ENCODE results near the gene LRCH3.

The LRCH3 gene

GRCh38 chr3:197855571-197855970 is 64.5 kb downstream of the LRCH3 start:
- no peaks in the 10 kb centered on the region for H3K9me2 ChIP-seq (replicated peaks; ENCODE audit: control insufficient read depth, low read length)
- no peaks in the 10 kb centered on the region for H4K20me1 ChIP-seq (ENCODE audit: control insufficient read depth, insufficient read depth, low read depth, low read length)
- no peaks in the 10 kb centered on the region for H3K27me3 ChIP-seq (ENCODE audit: control insufficient read depth, low read length)
- no peak for TF ChIP-seq CTCF (IDR thresholded peaks at IDR 0.05; ENCODE audit: low read depth, low read length, poor library complexity, severe bottlenecking)
- TF ChIP-seq EZH2phosphoT487 (IDR thresholded peaks at IDR 0.05; ENCODE audit: borderline replicate concordance, low read length): no peak
- H3K27ac ChIP-seq (ENCODE audit: low read depth, low read length): no peak overlapping the region
- no peak overlapping the region for H3K4me2 ChIP-seq (ENCODE audit: low read length)
- H3K79me2 ChIP-seq (ENCODE audit: control insufficient read depth, low read length): no peaks in the 10 kb centered on the region
- peaks cover 46% of the 10 kb centered on the region for H3K36me3 ChIP-seq (ENCODE audit: control insufficient read depth, low read length)
- H3F3A ChIP-seq (ENCODE audit: control insufficient read depth, insufficient read depth): no peaks in the 10 kb centered on the region
- H3K4me3 ChIP-seq (ENCODE audit: low read length): no peak overlapping the region
- no peaks in the 10 kb centered on the region for H3K9me3 ChIP-seq (ENCODE audit: control insufficient read depth, insufficient read depth, low read length)
- H3K4me1 ChIP-seq (ENCODE audit: control insufficient read depth, low read length): no peaks in the 10 kb centered on the region

- Histone ChIP-seq H3K9me3 (ENCODE audit: control insufficient read depth, insufficient read depth, low read length) (no peaks in the 10 kb centered on the region), H3K27me3 (ENCODE audit: control insufficient read depth, low read length) (no peaks in the 10 kb centered on the region), H4K20me1 (ENCODE audit: control insufficient read depth, insufficient read depth, low read depth, low read length) (no peaks in the 10 kb centered on the region), H3K4me1 (ENCODE audit: control insufficient read depth, low read length) (no peaks in the 10 kb centered on the region), H3K79me2 (ENCODE audit: control insufficient read depth, low read length) (no peaks in the 10 kb centered on the region), H3F3A (ENCODE audit: control insufficient read depth, insufficient read depth) (no peaks in the 10 kb centered on the region), H3K9me2 (replicated peaks; ENCODE audit: control insufficient read depth, low read length) (no peaks in the 10 kb centered on the region), H3K36me3 (ENCODE audit: control insufficient read depth, low read length) (peaks cover 40% of the 10 kb centered on the region), H3K27ac (ENCODE audit: low read depth, low read length) (no peak overlapping the region), H3K4me3 (ENCODE audit: low read length) (no peak overlapping the region), H3K4me2 (ENCODE audit: low read length) (no peak overlapping the region)
- TF ChIP-seq CTCF (IDR thresholded peaks at IDR 0.05; ENCODE audit: low read depth, low read length, poor library complexity, severe bottlenecking) (no peak), EZH2phosphoT487 (IDR thresholded peaks at IDR 0.05; ENCODE audit: borderline replicate concordance, low read length) (no peak)
Measured at GRCh38 chr3:197856199-197856816, 65.3 kb downstream of the LRCH3 start.

GRCh38 chr3:197858133-197858532 is 67.1 kb downstream of the LRCH3 start:
- H3K4me2 ChIP-seq (ENCODE audit: low read length): no peak overlapping the region
- no peaks in the 10 kb centered on the region for H4K20me1 ChIP-seq (ENCODE audit: control insufficient read depth, insufficient read depth, low read depth, low read length)
- no peak overlapping the region for H3K4me3 ChIP-seq (ENCODE audit: low read length)
- no peaks in the 10 kb centered on the region for H3K9me2 ChIP-seq (replicated peaks; ENCODE audit: control insufficient read depth, low read length)
- H3K27me3 ChIP-seq (ENCODE audit: control insufficient read depth, low read length): no peaks in the 10 kb centered on the region
- H3K27ac ChIP-seq (ENCODE audit: low read depth, low read length): no peak overlapping the region
- H3K4me1 ChIP-seq (ENCODE audit: control insufficient read depth, low read length): no peaks in the 10 kb centered on the region
- H3K36me3 ChIP-seq (ENCODE audit: control insufficient read depth, low read length): peaks cover 30% of the 10 kb centered on the region
- TF ChIP-seq EZH2phosphoT487 (IDR thresholded peaks at IDR 0.05; ENCODE audit: borderline replicate concordance, low read length) (no peak), CTCF (IDR thresholded peaks at IDR 0.05; ENCODE audit: low read depth, low read length, poor library complexity, severe bottlenecking) (no peak)
- no peaks in the 10 kb centered on the region for H3K9me3 ChIP-seq (ENCODE audit: control insufficient read depth, insufficient read depth, low read length)
- no peaks in the 10 kb centered on the region for H3K79me2 ChIP-seq (ENCODE audit: control insufficient read depth, low read length)
- no peaks in the 10 kb centered on the region for H3F3A ChIP-seq (ENCODE audit: control insufficient read depth, insufficient read depth)
